ENCODE measurements around the gene MX1.

MX1 gene

DNA sequence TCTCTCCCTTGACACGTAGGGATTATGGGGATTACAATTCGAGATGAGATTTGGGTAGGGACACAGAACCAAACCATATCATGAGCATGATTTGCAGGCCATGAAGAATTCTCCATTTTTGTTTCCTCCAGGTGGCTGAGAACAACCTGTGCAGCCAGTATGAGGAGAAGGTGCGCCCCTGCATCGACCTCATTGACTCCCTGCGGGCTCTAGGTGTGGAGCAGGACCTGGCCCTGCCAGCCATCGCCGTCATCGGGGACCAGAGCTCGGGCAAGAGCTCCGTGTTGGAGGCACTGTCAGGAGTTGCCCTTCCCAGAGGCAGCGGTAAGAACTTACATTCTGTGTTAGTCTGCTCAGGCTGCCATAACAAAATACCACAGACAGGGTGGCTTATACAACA, 9.7 kb downstream of the MX1 start:
- DNase-seq: no peak

DNA sequence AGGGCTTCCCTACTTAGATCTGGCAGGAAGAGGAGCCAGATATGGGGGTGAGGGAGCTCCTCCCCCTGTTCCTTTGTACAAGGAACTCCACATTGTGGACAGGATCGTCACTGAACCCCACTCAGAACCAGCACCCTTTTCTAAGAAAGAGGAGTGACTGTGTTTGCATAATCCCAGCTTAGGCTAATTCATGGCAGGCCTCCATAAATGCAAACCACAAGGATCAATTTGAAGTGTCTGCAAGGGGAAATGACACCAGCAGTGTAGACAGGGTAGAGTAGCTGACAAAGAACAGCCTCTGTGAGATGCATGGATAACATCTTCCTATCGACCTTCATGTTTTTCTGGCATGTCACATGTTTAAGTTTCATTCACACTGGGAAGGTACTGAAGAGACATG, 11.7 kb downstream of the MX1 start:
- DNase-seq: no peak

DNA sequence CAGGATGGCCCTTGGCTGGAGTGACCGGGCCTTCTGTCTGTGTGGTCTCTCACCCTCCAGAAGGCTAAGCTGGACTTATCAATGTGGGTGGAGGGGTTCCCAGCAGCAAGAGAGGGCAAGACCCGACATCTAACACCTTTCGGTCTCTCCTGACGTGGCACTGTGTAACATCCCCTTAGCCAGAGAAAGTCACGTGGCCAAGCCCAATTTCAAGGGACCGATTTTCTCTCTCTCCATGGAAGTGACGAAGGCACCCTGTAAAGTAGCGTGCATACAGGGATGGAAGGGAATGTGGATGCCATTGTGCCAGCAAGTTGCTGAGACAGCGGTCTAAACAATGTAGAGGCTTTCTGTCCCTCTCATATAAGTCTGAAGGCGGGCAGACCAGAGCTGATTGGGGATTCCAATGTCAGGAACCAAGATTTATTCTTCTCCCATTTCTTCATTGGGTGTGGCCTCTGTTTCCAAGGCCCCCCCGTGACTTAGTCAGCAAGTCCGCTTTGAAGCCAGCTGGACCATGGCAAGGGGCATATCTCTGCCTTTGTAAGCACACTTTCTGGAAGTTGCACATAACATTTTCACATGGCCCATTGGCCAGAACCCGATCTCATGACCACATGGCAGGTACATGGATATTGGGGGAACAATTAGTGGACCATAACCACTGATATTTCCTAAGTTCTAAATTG, 12.5 kb downstream of the MX1 start:
- DNase-seq: no peak

DNA sequence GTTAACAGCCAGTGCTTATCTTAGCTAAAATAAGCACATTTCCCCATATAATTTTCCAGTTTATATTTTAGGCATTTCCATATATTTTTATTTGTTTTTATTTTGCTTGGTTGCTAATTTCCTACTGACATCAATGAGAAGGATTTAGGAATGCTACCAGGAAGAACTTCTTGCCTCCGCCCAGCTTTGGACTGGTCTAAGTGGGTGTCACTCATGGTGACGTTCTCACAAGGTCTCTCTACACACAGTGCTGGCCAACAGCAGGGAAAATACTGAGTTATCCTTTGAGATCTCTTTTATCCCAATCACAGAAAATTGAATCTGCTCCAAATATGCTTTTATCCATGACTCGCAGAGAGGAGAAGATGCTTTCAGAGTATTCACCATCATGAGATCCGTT, 13.2 kb downstream of the MX1 start:
- no peak for DNase-seq

DNA sequence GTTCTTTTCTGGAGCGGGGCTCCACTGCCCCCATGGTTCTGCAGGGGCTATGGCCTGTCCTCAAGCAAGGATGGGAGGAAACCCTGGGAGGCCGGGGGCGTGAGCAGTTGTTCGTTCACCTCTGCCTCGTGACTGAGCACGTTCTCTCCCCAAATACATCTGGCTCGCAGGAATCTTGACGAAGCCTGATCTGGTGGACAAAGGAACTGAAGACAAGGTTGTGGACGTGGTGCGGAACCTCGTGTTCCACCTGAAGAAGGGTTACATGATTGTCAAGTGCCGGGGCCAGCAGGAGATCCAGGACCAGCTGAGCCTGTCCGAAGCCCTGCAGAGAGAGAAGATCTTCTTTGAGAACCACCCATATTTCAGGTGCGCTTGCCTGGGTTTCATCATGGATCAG, 15.5 kb downstream of the MX1 start:
- no peak for DNase-seq

DNA sequence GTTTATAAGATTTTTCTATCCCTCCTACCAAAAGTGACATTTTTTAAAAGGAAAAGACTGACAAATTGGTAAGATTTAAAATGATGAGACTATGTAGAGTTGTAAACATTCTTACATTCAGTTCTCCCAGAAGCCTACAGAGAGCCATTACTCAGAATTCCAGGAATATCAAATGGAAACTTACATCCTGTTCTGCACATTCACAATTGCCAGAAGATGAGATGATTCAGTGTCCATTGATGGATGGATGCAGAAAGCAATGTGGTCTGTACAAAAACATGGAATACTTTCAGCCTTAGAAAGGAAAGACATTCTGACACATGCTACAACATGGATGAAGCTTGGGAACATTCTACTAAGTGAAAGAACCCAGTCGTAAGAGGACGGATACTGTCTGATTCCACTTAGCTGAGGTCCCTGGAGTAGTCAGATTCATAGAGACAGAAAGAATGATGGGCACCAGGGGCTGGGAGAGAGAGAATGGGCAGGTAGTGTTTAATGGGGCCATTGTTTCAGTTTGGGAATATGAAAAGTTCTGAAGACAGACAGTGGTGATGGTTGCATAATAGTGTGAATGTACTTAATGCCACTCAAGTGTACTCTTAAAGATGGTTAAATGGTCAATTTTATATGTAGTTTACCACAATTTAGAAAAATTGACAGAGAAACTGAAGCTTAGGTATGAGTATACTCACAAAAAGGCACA, 16.6 kb downstream of the MX1 start:
- no peak for DNase-seq

DNA sequence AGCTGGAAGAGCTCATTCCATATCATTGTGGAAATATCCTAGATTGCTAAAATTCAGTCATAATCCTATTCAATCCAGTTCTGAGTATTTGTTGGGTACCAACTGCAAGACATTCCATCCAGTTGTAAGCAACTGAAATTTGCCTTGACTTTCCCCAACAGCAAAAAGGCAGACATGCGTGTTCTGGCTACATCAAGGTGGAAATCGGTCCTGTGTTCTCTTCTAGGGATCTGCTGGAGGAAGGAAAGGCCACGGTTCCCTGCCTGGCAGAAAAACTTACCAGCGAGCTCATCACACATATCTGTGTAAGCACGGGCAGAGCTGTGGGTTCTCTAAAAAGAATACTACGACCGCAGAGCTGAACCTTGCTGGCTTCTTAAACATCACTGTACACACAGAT, 17.5 kb downstream of the MX1 start:
- no peak for DNase-seq

DNA sequence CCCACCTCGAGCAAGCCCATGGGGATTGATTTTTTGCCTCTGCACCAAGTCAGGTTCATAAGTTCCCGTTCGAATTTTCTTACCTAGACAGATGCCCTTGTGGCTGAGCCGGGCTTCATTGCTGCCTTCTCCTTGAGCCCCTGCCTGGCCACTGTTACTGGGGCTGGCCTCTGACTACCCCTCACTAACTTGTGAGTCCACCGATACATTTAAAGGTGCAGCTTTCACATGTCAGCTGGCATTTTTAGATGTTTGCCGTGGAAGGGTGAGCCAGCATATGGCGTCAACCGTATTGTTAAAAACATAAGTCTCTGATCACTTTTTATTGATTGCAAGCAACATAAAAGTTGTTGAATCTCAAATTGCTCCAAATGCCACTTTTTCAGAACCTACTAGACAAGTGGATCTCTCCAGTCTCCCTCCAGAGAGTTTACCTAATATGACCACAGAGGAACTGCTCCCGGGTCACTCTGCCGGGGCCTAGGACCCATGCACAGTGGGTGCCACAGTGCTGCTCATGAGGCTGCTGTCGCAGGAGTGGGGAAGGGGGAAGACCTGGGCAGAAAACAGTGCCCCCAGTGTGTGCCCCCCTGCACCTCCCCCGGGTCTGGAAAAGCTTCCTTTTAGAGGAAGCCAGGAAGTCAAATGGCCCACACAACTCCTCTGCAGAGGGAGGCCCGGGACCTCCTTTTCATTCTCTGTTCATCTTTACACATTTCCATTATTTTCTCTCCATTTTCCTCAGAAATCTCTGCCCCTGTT, 18.8 kb downstream of the MX1 start:
- no peak for DNase-seq

DNA sequence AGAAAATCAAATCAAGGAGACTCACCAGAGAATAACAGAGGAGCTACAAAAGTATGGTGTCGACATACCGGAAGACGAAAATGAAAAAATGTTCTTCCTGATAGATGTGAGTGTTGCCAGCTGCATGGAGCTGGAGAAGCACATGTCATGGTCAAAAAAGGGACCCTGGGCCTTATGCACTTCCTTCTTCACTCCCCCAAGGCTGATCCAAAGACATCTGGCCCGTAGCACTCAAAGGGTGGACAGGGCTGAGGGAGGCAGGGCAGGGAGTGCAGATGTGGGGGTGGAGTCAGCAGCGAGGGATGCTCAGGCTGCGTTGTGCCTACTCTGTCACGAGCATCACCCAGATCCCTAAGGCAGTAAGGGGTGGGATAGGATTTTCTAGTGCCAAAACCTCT, 19.4 kb downstream of the MX1 start:
- DNase-seq: no peak

DNA sequence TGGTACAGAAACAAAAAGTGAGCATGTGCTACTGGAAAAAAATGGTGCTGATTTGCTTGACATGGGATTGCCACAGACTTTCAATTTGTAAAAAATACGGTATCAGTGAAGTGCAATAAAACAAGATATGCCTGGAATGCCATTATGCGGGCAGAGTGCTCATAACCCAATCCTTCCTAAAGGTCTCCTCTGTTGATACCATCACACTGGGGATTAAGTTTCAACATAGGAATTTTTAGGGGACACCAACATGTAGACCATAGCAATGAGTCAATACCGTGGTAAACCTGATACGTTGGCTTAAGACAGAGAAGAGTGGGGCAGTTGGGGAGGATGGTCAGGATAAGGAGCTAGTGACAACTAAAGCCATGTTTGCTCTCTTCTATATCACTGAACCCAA, 20.5 kb downstream of the MX1 start:
- DNase-seq: no peak

DNA sequence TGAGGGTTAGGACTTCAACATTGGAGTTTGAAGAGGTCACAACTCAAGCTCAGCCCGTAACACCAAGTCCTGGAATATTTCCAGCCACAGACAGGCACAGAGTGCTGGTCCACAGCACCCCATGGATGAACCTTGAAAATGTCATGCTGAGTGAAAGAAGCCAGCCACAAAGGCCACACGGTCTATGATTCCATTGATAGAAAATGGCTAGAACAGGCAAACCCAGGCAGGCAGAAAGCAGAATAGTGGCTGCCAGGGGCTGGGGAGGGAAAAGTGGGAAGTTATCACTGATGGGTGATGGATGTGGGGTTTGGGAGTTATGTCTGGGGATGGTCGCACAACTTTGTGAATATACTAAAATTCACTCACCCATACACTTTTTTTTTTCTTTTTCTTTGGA, 21.3 kb downstream of the MX1 start:
- DNase-seq: no peak

DNA sequence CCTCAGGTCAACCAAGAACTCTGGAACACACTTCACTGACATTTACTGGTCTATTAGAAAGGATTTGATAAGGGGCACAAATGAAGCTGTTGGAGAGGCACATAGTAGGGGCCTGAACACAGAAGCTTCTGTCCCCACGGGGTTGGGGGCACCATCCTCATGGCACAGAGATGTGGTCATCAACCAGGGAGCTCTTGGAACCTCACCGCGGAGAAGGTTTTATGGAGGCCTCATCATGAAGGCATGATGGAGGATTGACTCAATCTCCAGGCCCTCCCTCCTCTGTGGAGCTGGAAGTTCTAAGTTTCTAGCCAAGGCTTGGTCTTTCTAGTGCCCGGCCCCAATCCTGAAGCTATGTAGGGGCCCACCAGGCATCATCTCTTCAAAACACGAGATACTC, 23.6 kb downstream of the MX1 start:
- DNase-seq: no peak

DNA sequence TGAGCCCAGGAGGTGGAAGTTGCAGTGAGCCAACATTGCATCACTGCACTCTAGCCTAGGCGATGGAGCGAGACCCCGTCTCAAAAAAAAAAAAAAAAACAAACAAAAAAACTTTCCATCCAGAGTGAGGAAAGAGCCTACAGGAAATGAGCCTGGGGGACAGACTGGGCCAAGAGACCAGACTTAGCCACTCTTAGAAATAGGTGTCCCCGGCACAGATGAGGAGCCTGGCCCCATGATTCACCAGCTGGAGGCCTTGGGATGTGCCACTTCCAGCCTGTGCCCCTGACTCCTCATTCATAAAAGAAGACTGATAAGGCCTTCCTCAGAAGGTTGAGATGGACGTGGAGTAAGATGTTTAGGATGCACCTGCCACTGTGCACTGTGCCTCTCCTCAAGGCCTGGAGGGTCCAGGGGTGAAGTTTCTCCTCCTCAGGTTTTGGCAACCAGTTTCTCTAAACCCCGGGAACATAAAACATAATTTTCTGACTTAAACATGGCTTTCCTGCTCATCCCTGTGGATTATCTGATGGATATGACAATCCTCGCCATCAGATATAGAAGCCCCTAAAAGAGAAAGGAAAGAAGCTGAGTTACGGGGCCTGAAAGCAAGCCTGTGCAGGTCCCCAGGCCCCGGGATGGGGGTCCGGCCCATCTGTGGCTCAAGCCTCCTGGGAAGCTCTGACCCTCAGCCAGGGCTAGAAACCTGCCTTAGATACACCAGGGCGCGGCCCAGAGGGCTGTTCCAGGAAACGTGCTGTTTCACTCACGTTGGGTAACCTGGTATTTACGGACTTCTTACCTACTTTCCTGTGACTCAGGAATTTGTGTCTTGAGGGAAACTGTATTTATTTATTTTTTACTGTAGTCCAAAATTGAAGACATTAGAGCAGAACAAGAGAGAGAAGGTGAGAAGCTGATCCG, 26.0 kb downstream of the MX1 start:
- DNase-seq: no peak

DNA sequence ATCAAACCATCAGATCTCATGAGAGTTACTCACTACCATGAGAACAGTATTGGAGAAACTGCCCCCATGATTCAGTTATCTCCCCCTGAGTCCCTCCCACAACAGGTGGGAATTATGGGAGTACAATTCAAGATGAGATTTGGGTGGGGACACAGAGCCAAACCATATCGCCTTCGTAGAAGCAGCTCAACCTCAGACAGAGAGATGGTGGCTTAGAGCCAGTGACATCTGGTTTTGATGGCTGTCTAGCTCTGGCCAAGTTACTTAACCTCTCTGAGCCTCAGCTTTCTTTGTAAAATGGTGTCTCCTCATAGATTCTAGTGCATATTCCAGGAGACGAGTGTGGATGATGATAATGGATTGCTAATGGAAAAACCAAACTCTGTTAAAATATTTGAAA, 27.2 kb downstream of the MX1 start:
- no peak for DNase-seq

DNA sequence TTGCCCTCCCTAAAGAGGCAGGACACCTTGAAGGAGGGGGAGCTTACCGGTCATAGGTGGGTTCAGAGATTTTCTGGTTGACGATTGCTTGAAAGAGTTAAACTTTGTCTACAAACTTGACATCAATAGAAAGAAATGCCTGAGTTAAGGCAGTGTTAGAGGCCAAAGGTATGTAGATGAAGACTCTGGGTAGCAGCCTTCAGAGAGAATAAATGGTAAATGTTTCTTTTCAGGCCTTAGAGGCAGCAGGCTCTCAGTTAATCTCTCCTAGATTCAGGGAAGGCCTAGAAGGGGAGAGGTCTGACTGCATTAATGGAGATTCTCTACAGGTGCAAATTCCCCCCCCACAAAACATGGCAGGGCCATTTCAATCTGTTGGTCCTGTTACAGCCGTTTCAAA, 27.7 kb downstream of the MX1 start:
- no peak for DNase-seq

DNA sequence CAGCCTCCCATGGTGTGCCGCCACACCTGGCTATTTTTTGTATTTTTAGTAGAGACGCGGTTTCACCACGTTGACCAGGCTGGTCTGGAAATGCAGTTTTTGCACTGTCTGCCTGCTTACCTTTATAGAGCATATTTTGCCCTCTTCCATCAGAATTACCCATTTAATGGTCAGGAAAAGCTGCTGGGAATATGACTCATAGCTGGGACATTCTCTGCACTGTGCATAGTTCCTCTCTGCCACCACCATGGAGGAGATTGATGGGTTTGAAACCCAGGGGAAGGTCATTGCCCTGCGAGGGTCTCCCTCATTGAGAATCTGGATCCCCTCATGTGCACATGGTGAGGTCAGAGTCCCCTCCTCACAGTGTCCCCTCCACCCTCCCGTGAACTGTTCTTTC, 32.1 kb downstream of the MX1 start:
- no peak for DNase-seq

DNA sequence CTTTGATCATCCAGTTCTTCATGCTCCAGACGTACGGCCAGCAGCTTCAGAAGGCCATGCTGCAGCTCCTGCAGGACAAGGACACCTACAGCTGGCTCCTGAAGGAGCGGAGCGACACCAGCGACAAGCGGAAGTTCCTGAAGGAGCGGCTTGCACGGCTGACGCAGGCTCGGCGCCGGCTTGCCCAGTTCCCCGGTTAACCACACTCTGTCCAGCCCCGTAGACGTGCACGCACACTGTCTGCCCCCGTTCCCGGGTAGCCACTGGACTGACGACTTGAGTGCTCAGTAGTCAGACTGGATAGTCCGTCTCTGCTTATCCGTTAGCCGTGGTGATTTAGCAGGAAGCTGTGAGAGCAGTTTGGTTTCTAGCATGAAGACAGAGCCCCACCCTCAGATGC, 32.5 kb downstream of the MX1 start:
- DNase-seq: no peak

DNA sequence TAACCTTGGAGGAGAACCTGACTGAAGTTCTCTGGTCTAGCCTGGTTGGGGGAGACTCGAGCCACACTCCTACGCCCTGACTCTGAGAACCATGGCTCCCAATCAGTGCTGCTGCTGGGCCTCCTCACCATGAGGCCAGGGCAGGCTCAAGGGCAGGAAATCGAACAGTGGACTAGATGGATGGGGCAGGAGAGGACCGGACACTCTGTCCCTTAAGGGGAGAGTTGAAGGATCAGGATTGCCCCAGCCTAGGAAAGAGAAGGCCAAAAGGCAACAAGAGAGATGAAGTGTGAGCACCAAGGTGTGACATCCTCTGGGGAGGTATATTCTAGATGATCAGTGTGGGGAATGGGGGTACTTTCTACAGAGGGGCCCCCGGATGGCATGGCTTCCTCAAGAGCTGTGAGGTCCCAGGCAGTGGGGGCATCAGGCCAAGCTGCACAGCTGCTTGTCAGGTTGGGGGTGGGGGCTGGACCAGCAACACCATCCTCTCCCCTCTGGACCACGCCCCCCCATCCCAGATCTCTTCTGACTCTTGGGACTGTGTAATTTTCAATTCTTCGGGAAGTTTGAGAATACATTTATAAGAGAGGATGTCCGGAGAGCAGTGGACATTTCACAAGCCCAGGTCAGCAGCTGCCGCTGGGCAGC, 34.0 kb downstream of the MX1 start:
- DNase-seq: peak; percentile 20

DNA sequence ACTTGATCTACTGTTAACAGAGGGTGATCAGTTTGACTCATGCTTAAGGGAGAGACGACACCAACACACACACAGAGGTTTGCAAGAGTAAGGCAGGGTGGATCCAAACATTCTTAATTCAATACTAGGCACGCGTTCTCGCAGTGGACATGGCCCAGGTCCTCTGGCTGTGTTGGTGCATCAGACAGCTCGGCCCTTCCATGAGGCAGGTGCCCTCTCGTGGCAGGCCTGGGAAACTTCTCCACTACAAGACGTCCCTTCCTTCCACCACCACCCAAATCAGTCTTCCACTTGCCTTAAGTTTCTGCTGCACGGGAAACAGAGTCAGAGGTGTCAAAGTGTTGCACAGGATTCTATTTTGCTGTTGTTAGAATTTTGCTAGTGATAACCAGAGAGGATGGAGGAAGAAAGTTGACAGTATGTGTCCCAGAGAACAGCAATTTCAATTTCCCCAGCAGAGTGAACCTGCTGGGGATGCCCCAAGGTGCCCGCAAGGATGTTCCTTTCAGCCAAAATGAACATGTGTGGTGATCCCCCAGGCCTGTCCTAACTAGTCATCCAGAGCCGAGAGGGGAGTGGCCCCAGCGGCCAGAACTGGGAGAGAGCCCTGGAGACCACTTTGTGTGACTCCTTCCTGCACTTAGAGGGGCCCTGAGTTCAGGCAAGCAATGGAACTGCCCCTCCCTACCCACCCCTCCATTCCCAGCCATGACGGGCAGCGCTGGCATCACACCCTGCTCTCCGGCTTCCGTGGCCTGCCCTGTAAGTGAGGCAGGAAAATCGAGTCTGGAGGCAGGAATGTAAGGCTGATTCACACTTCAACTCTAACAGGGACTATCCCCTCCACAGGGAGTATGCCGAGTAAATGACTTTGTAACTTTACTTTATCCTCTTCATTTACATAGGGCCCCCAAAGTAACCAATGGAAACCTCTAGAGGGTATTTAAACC, 34.8 kb downstream of the MX1 start:
- peak; percentile 60 for DNase-seq

DNA sequence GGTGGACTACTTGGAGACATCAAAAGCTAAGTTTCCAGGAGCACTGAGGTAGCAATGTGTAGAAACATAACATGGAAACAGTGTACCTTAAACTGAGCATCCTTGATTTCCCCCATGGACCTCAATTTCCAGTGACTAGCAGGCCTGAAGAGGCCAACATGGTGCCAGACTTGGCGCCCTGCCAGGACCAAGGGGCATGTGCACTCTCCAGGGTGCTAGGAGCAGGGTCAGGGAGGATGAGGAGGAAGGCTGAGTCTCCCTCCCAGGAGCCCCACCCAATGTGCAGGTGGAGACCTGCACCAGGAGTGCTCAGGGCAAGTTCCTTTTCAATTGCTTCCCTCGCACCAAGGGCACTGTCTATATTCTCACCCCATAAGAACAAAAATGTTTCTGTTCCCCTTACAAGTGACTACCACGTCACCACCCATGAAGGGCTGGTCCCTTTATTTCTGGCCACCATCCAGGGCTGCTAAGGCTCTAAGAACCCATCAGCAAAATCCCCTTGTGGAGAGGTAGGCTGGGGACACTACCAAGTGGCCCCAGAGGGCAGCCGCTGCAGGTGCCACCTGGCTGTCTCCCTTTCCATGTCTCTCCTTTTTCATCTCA, 39.2 kb downstream of the MX1 start:
- no peak for DNase-seq

All from suppressor macrophage treated with lipopolysaccharide for 4 hours (primary cell).